Astrocyte (in vitro differentiated cells and primary cell): ENCODE data around the gene HNRNPA2B1.

ENCODE experiments used
- EZH2 ChIP-seq: IDR thresholded peaks from 2 replicates; pipeline ENCODE4 v1.6.1; 2012; ENCODE audit warnings: mild to moderate bottlenecking, low read length, inconsistent platforms; ENCODE audit not compliant: insufficient read depth
- TF ChIP-seq, protein P1 (sequence below): IDR thresholded peaks from 2 replicates; pipeline ENCODE4 v1.5.1; 2011; ENCODE audit warnings: low read depth, mild to moderate bottlenecking, inconsistent platforms, low read length, moderate library complexity; ENCODE audit not compliant: insufficient read depth

DNA sequence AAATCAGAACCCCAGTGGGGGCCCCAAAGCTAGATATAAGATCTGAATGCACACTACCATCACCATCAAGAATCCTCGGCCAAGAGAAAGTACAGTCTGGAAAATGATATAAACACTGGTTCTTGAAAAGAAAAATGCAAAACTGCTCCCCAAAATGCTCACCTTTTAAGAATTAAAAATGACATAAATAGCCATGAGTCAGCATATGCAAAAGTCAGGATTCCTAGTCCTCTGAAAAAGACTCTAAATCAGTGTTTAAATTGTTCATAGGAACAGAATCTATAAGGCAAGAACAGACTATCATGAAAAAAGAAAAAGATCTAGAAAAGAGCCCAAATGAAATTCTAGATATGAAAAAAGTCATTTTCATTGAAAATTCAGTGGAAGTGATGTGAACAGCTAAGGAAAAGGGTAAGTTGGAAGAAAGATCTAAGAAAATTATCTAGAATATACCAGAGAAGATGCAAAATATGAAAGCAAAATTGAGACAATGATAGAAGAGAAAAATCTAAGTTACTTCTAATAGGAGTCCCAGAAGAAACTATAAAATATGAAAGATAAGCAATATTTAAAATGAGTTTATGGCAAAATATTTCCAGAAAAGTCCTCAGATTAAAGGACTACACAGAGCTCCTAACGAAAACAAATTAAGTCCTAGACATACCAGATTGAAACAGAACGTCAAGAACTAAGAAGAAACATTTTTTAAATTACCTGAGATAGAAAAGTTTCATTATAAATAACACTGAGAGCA, 18.9 kb downstream of the HNRNPA2B1 start:
- TF ChIP-seq, protein P1, sequence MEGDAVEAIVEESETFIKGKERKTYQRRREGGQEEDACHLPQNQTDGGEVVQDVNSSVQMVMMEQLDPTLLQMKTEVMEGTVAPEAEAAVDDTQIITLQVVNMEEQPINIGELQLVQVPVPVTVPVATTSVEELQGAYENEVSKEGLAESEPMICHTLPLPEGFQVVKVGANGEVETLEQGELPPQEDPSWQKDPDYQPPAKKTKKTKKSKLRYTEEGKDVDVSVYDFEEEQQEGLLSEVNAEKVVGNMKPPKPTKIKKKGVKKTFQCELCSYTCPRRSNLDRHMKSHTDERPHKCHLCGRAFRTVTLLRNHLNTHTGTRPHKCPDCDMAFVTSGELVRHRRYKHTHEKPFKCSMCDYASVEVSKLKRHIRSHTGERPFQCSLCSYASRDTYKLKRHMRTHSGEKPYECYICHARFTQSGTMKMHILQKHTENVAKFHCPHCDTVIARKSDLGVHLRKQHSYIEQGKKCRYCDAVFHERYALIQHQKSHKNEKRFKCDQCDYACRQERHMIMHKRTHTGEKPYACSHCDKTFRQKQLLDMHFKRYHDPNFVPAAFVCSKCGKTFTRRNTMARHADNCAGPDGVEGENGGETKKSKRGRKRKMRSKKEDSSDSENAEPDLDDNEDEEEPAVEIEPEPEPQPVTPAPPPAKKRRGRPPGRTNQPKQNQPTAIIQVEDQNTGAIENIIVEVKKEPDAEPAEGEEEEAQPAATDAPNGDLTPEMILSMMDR = no peak
- no peak for TF ChIP-seq EZH2
